ENCODE measurements around the gene CFDP1. TPM values are rescaled to one million over a fixed set of nuclear protein-coding genes. Genes with fewer than 3 reads are reported as not detected.
A peak's percentile ranks its signal among the peaks of the same experiment; 100 is the strongest.

The CFDP1 gene
- total RNA-seq, 1 donor from 2014 or later: 65.7 TPM

DNA sequence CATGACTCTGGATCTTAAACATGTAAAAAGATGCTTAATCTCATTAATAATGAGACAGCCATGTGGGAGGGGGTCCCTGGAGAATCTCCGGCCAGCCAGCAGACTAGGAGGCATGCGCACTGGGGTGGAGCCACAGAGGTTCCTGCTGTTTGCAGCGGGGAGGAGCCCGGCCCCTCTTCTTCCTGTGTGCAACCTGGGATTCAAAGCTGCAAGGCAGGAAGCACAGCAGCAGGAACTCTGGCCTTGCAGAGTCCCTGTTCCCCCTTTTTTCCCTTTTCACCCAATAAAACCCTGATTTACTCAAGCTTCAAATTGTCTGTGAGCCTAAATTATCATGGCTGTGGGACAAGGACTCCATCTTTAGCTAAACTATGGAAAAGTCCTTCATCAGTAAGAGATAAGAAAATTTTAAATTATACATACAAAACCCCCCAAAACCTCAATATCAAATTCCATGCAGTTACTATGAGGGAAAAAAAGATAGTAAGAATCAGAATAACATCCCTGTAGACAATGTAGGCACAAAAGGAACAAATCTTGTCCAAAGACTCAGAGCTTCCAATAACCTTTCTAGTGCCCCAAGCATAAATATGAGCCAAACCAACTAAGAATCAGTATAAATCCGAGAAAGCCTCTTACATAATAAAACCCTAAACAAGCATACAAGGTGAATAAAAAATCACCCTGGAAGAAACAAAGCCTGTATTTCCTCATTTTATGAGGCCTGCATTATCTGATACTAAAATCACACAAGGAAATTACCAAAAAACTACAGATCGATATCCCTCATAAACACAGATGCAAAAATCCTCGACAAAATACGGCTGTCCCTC is 12.1 kb downstream of the CFDP1 start:
- peak overlapping the region; percentile 98 for H3K27ac Mint-ChIP-seq (ENCODE audit: unreplicated experiment)
- TF ChIP-seq, protein P1, sequence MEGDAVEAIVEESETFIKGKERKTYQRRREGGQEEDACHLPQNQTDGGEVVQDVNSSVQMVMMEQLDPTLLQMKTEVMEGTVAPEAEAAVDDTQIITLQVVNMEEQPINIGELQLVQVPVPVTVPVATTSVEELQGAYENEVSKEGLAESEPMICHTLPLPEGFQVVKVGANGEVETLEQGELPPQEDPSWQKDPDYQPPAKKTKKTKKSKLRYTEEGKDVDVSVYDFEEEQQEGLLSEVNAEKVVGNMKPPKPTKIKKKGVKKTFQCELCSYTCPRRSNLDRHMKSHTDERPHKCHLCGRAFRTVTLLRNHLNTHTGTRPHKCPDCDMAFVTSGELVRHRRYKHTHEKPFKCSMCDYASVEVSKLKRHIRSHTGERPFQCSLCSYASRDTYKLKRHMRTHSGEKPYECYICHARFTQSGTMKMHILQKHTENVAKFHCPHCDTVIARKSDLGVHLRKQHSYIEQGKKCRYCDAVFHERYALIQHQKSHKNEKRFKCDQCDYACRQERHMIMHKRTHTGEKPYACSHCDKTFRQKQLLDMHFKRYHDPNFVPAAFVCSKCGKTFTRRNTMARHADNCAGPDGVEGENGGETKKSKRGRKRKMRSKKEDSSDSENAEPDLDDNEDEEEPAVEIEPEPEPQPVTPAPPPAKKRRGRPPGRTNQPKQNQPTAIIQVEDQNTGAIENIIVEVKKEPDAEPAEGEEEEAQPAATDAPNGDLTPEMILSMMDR (IDR thresholded peaks at IDR 0.05; ENCODE audit: unreplicated experiment): no peak
- H3K27me3 Mint-ChIP-seq (ENCODE audit: unreplicated experiment): peaks cover 2% of the 10 kb centered on the region
- H3K36me3 Mint-ChIP-seq (ENCODE audit: low read depth, unreplicated experiment): no peaks in the 10 kb centered on the region
- peak overlapping the region; percentile 56 for H3K4me3 Mint-ChIP-seq (ENCODE audit: unreplicated experiment)
- DNase-seq (ENCODE audit: low spot score): peak; percentile 80
- peaks cover 17% of the 10 kb centered on the region for H3K4me1 Mint-ChIP-seq (ENCODE audit: unreplicated experiment)
- H3K9me3 Mint-ChIP-seq (ENCODE audit: unreplicated experiment): no peaks in the 10 kb centered on the region

DNA sequence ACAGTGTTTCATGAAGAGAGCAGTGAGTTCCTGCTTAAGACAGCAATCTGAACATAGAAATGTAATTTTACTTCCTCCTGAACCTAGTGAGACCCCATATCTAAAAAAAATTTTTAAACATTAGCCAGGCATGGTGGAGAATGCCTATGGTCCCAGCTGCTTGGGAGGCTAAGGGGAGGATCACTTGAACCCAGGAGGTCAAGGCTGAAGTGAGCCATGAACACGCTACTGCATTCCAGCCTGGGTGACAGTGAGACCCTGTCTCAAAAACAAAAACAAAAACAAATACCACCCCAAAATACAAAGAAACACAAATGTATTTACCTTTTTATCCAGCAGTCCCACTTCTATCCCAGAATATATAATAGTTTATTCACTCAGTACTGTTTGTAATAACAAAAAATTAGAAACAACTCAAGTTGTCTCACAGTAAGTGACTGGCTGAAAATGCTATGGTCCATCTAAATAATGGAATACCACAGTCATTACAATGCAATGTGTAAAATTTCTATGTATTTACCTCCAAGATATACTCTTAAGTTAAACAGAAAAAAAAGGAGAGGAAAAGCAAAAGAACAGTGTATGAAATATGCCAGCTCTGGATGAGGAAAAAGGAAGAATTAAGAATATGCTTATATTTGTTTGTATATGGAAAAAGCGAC is 16.3 kb downstream of the CFDP1 start:
- Mint-ChIP-seq H3K36me3 (ENCODE audit: low read depth, unreplicated experiment) (peaks cover 4% of the 10 kb centered on the region), H3K27me3 (ENCODE audit: unreplicated experiment) (no peaks in the 10 kb centered on the region), H3K4me3 (ENCODE audit: unreplicated experiment) (no peak overlapping the region), H3K27ac (ENCODE audit: unreplicated experiment) (no peak overlapping the region), H3K9me3 (ENCODE audit: unreplicated experiment) (no peaks in the 10 kb centered on the region), H3K4me1 (ENCODE audit: unreplicated experiment) (peaks cover 37% of the 10 kb centered on the region)
- DNase-seq (ENCODE audit: low spot score): no peak
- TF ChIP-seq, protein P1 (IDR thresholded peaks at IDR 0.05; ENCODE audit: unreplicated experiment): no peak

DNA sequence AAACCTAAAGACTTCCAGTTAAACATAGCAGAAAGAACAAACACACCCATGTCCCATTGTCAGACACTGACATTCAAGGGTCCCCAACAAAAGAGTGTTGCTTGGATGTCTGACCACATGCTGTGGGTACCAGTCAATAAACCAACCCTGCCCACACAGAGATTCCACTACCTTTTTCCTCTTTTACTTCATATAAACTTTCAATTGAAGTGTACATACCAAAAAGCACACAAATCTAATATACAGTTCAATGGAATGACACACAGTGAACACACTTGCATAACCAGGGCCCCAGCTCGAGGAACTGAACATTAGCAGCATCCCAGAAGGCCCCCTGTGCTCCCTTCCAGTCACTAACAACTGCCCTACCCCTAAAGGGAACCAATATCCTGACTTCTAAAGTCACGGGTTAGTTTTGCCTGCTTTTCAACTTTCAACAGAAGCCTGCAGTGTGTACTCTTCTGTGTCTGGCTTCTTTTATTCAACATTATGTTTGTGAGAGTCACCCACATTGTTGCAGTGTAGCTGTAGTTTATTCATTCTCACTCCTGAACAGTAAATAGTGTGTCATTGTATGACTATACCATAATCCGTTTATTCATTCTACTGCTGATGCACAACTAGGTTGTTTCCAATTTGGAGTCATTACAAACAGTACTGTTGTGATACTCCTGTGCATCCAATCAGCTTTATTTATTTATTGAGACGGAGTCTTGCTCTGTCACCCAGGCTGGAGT is 18.0 kb downstream of the CFDP1 start:
- TF ChIP-seq, protein P1 (IDR thresholded peaks at IDR 0.05; ENCODE audit: unreplicated experiment): no peak
- Mint-ChIP-seq H3K4me3 (ENCODE audit: unreplicated experiment) (no peak overlapping the region), H3K9me3 (ENCODE audit: unreplicated experiment) (no peaks in the 10 kb centered on the region), H3K36me3 (ENCODE audit: low read depth, unreplicated experiment) (peaks cover 4% of the 10 kb centered on the region), H3K27ac (ENCODE audit: unreplicated experiment) (no peak overlapping the region), H3K4me1 (ENCODE audit: unreplicated experiment) (peaks cover 28% of the 10 kb centered on the region), H3K27me3 (ENCODE audit: unreplicated experiment) (no peaks in the 10 kb centered on the region)
- DNase-seq (ENCODE audit: low spot score): no peak

DNA sequence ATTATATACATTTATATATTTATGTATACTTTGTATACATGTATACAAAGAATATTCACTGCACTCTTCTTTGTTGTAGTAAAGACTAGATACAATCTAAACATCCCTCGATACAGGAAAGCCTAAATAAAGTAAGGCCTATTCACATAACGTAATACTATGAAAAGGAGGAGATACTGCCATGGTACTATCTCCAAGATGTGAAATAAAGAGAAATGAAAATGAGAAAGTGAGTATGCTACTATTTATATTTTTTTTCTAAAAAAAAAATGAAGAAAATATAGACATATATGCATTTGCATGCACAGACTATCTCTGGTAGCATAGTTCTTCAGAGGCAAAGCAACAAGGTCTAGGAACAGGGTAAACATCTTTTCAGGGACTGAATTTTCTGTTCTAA is 19.4 kb downstream of the CFDP1 start:
- peaks cover 4% of the 10 kb centered on the region for H3K36me3 Mint-ChIP-seq (ENCODE audit: low read depth, unreplicated experiment)
- H3K27me3 Mint-ChIP-seq (ENCODE audit: unreplicated experiment): no peaks in the 10 kb centered on the region
- TF ChIP-seq, protein P1 (IDR thresholded peaks at IDR 0.05; ENCODE audit: unreplicated experiment): no peak
- H3K9me3 Mint-ChIP-seq (ENCODE audit: unreplicated experiment): no peaks in the 10 kb centered on the region
- H3K27ac Mint-ChIP-seq (ENCODE audit: unreplicated experiment): no peak overlapping the region
- no peak overlapping the region for H3K4me3 Mint-ChIP-seq (ENCODE audit: unreplicated experiment)
- peaks cover 24% of the 10 kb centered on the region for H3K4me1 Mint-ChIP-seq (ENCODE audit: unreplicated experiment)
- DNase-seq (ENCODE audit: low spot score): no peak
